Measurements from ENCODE around the gene ANKH. TPM values are rescaled to one million over a fixed set of nuclear protein-coding genes. Genes with fewer than 3 reads are reported as not detected.
"Not testable (repeated sequence)": the region's sequence is repeated elsewhere in the genome, so short reads cannot be mapped to it uniquely, and the experiment has no call there.

ANKH gene
- total RNA-seq, result 10 to 100 TPM; 33.0 to 57.1 TPM
- polyA plus RNA-seq, result 10 to 100 TPM in 1 of 2 donors, 1 to 10 TPM in 1; 9.3 to 41.8 TPM

DNA sequence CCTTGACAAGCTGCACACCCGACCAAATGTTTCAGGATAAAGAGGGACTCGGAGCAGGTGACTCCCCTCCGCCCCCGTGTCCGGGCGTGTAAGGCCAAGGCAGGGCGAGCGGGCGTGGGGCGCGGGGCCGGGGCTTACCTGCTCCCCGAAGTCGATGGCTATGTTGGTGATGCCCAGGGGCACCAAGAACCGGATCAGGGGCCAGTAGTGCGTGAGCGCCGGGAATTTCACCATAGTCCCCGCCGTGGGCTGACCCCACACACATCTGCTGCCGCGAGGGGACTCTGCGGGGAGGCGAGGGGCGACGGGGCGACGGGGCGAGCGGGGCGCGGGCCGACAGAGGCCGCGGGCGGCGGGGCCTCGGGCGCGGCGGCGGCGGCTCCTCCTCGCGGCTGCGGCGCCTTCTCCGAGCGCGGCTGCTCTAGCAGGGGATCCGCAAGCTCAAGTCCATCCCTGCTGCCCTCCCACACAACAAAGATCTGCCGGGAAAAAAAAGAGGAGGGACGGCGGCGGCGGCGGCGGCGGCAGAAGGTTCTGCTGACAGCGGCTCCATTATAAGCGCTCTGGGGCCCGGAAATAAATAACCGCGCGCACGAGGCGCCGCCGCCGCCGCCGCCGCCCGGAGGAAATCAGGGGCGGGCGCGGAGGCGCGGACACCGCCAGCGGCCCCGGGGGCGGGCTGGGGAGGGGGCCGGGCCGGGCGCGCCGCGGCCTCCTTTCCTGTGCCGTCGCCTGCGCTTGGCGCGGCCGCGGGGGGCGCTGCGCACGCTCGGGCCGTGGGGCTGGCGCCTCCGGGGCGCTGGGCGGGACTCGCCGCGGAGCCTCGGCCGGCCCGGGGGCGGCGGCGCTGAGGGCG is at the start of gene ANKH:
Gene ANKH (minus strand): TSS at position 565 of the 856 bp plus-strand sequence. CDS start 331 bp downstream, at position 234.
- WGBS, result under 1% methylated on average over 115 of the region's 115 CpGs
- peak within 1 kb of the TSS; percentile 85 to 89 for H3K27ac ChIP-seq (ENCODE audit: low read depth in 1 of 2, low read length in 2 of 2)

DNA sequence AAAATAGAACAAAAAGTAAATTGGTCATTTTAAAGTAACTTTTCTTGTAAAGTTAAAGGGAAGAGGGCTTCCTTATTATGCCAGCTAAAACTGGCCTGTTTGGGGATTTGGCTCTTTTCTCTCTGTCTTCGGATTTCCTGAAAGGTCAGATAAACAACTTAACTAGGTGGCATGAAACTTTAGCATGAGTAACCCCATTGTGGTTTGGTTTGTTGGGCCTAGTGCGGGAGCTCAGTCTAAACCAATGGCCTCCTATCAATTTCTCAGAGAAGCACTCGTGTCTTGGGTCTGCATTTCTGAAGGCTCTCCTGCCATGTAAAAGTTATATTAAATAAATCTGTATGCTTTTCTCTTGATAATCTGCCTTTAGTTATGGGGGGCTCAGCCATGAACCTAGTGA is 48.5 kb upstream of the ANKH start:
- Histone ChIP-seq H3K36me3 (ENCODE audit: control insufficient read depth in 4 of 4, insufficient read depth in 3 of 4, low read depth in 1 of 4, low read length in 3 of 4) (no peaks in the 10 kb centered on the region), H3K27ac (ENCODE audit: low read depth in 1 of 2, low read length in 2 of 2) (no peak overlapping the region), H3K27me3 (ENCODE audit: control insufficient read depth in 4 of 4, insufficient read depth in 4 of 4, low read length in 3 of 4) (no peaks in the 10 kb centered on the region), H3K9me3 (ENCODE audit: control insufficient read depth in 4 of 4, low read length in 3 of 4) (no peaks in the 10 kb centered on the region), H3K9ac (ENCODE audit: low read depth in 1 of 2, low read length in 2 of 2) (no peak overlapping the region), H3K4me1 (ENCODE audit: control insufficient read depth in 4 of 4, insufficient read depth in 4 of 4, low read length in 3 of 4) (no peaks in the 10 kb centered on the region), H3K4me3 (ENCODE audit: low read depth in 1 of 3, low read length in 3 of 3) (no peak overlapping the region)
- WGBS, result 95% methylated on average over 3 of the region's 3 CpGs
- DNase-seq (ENCODE audit: low spot score), result no peak
- no peak for TF ChIP-seq GABPA (IDR thresholded peaks at IDR 0.05 in 1 of 2, conservative IDR thresholded peaks at IDR 0.05 in 1 of 2)
- TF ChIP-seq CTCF (IDR thresholded peaks at IDR 0.05; ENCODE audit: low read depth, low read length, missing input control), result no peak
- TF ChIP-seq RAD21 (IDR thresholded peaks at IDR 0.05), result no peak
- TF ChIP-seq, protein P1, sequence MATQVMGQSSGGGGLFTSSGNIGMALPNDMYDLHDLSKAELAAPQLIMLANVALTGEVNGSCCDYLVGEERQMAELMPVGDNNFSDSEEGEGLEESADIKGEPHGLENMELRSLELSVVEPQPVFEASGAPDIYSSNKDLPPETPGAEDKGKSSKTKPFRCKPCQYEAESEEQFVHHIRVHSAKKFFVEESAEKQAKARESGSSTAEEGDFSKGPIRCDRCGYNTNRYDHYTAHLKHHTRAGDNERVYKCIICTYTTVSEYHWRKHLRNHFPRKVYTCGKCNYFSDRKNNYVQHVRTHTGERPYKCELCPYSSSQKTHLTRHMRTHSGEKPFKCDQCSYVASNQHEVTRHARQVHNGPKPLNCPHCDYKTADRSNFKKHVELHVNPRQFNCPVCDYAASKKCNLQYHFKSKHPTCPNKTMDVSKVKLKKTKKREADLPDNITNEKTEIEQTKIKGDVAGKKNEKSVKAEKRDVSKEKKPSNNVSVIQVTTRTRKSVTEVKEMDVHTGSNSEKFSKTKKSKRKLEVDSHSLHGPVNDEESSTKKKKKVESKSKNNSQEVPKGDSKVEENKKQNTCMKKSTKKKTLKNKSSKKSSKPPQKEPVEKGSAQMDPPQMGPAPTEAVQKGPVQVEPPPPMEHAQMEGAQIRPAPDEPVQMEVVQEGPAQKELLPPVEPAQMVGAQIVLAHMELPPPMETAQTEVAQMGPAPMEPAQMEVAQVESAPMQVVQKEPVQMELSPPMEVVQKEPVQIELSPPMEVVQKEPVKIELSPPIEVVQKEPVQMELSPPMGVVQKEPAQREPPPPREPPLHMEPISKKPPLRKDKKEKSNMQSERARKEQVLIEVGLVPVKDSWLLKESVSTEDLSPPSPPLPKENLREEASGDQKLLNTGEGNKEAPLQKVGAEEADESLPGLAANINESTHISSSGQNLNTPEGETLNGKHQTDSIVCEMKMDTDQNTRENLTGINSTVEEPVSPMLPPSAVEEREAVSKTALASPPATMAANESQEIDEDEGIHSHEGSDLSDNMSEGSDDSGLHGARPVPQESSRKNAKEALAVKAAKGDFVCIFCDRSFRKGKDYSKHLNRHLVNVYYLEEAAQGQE (IDR thresholded peaks at IDR 0.05), result no peak
- TF ChIP-seq JUND (IDR thresholded peaks at IDR 0.05), result no peak

More for the DNA sequence above, at the start of gene ANKH:
- H3K9ac ChIP-seq (ENCODE audit: low read depth in 1 of 2, low read length in 2 of 2), result peak within 1 kb of the TSS; percentile 36 to 93
- no peaks in the 10 kb centered on the region for H3K27me3 ChIP-seq (ENCODE audit: control insufficient read depth in 4 of 4, insufficient read depth in 4 of 4, low read length in 3 of 4)
- H3K36me3 ChIP-seq (ENCODE audit: control insufficient read depth in 4 of 4, insufficient read depth in 3 of 4, low read depth in 1 of 4, low read length in 3 of 4), result no peaks in the 10 kb centered on the region
- peak within 1 kb of the TSS; percentile 77 to 99 (median 90) for H3K4me3 ChIP-seq (ENCODE audit: low read depth in 1 of 3, low read length in 3 of 3)
- H3K9me3 ChIP-seq (ENCODE audit: control insufficient read depth in 4 of 4, low read length in 3 of 4), result no peaks in the 10 kb centered on the region
- TF ChIP-seq CTCF (IDR thresholded peaks at IDR 0.05; ENCODE audit: low read depth, low read length, missing input control) (peak; percentile 57), RAD21 (IDR thresholded peaks at IDR 0.05) (no peak), RXRA (IDR thresholded peaks at IDR 0.05) (no peak), YY1 (IDR thresholded peaks at IDR 0.05) (peak; percentile 30)
- H3K4me1 ChIP-seq (ENCODE audit: control insufficient read depth in 4 of 4, insufficient read depth in 4 of 4, low read length in 3 of 4), result peaks cover 9 to 37% (median 32%) of the 10 kb centered on the region in 4 donors
- DNase-seq (ENCODE audit: low spot score), result peak; percentile 81

DNA sequence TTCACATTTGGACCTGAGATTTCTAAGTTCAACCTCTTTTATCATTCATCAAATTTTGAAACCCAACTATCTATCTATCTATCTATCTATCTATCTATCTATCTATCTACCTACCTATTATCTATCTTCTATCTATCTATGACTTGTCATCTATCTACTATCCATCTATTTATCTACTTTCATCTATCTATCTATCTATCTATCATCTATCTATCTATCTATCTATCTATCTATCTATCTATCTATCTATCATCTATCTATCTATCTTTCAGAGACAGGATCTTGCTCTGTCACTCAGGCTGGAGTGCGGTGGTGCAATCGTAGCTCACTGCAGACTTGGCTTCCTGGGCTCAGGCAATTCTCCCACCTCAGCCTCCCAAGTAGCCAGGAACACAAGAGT is 47.5 kb upstream of the ANKH start:
- H3K9me3 ChIP-seq (ENCODE audit: control insufficient read depth in 4 of 4, low read length in 3 of 4); H3K4me3 ChIP-seq (ENCODE audit: low read depth in 1 of 3, low read length in 3 of 3); H3K4me1 ChIP-seq (ENCODE audit: control insufficient read depth in 4 of 4, insufficient read depth in 4 of 4, low read length in 3 of 4); H3K9ac ChIP-seq (ENCODE audit: low read depth in 1 of 2, low read length in 2 of 2); H3K27me3 ChIP-seq (ENCODE audit: control insufficient read depth in 4 of 4, insufficient read depth in 4 of 4, low read length in 3 of 4); H3K36me3 ChIP-seq (ENCODE audit: control insufficient read depth in 4 of 4, insufficient read depth in 3 of 4, low read depth in 1 of 4, low read length in 3 of 4); DNase-seq (ENCODE audit: low spot score); H3K27ac ChIP-seq (ENCODE audit: low read depth in 1 of 2, low read length in 2 of 2): not testable (repeated sequence)
- 93% methylated on average over 2 of the region's 2 CpGs for WGBS
